ENCODE measurements around the gene PMAIP1. TPM values are rescaled to one million over a fixed set of nuclear protein-coding genes. Genes with fewer than 3 reads are reported as not detected.

PMAIP1 gene
- total RNA-seq, 2 donors from 2014 or later = 56.6 to 106 TPM

DNA sequence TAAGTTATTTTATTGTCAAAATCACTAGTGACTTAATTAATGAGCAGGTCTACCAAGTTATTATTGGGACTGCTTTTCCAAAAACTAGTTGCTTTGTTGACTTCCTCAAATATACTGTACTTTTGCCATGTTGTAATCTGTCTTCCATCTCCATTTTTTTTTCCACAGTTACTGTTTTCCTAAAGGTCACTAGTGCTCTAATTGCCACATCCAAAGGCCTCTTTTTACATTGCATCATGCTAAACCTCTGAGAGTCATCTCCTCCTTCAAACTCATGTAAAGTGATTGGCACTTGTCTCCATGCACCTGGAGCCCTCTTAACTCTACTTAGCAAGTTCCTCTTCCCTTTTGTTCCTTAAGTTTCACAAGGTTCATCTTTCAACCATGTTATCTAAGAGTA, 11.8 kb downstream of the PMAIP1 start:
- Histone ChIP-seq H3K4me3 (ENCODE audit: low read length) (no peak overlapping the region), H3K27me3 (ENCODE audit: control insufficient read depth, insufficient read depth, low read length, poor library complexity, severe bottlenecking) (no peaks in the 10 kb centered on the region), H3K36me3 (ENCODE audit: control insufficient read depth, insufficient read depth, low read length) (no peaks in the 10 kb centered on the region), H3K4me1 (ENCODE audit: control insufficient read depth, insufficient read depth, low read length) (peaks cover 2% of the 10 kb centered on the region), H3K9ac (ENCODE audit: extremely low read depth, low read length, poor library complexity, severe bottlenecking) (no peak overlapping the region), H3K27ac (ENCODE audit: low read depth, low read length) (no peak overlapping the region), H3K9me3 (ENCODE audit: control insufficient read depth, low read length) (no peaks in the 10 kb centered on the region)
- no peaks in the 10 kb centered on the region for H3K9me3 Mint-ChIP-seq
- TF ChIP-seq, protein P1, sequence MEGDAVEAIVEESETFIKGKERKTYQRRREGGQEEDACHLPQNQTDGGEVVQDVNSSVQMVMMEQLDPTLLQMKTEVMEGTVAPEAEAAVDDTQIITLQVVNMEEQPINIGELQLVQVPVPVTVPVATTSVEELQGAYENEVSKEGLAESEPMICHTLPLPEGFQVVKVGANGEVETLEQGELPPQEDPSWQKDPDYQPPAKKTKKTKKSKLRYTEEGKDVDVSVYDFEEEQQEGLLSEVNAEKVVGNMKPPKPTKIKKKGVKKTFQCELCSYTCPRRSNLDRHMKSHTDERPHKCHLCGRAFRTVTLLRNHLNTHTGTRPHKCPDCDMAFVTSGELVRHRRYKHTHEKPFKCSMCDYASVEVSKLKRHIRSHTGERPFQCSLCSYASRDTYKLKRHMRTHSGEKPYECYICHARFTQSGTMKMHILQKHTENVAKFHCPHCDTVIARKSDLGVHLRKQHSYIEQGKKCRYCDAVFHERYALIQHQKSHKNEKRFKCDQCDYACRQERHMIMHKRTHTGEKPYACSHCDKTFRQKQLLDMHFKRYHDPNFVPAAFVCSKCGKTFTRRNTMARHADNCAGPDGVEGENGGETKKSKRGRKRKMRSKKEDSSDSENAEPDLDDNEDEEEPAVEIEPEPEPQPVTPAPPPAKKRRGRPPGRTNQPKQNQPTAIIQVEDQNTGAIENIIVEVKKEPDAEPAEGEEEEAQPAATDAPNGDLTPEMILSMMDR (conservative IDR thresholded peaks at IDR 0.05) = no peak
- no peaks in the 10 kb centered on the region for H3K36me3 Mint-ChIP-seq (ENCODE audit: low read depth)
- H3K4me1 Mint-ChIP-seq = peaks cover 21% of the 10 kb centered on the region
- DNase-seq = no peak
- no peak overlapping the region for H3K4me3 Mint-ChIP-seq
- no peak overlapping the region for H3K27ac Mint-ChIP-seq
- no peaks in the 10 kb centered on the region for H3K27me3 Mint-ChIP-seq (ENCODE audit: insufficient read depth)

DNA sequence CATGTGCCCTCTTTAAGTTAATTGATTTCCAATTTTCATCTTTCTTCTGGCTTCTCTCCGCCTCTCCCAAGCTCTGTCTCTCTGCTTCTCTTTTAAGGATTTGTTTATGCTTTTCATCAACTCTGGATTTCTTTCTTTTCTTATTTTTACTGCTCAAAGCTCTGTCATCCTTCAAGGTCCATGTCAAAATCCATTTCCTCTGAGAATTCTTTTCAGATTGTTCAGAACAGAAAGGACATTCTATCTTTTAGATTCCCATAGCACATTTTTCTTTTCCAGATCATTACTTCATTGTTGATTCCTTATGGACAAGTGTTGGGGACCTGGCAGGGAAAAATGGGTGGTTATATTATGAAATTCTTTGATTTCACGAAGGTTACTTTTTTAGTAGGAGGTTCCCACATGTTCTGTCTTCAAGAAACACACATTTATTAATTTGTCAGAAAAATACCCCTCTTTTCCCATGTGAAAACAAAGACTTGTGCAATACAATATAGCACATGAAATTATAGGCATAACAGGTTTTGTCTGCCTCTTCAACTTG, 12.3 kb downstream of the PMAIP1 start:
- no peaks in the 10 kb centered on the region for H3K36me3 Mint-ChIP-seq (ENCODE audit: low read depth)
- DNase-seq = no peak
- Histone ChIP-seq H3K27ac (ENCODE audit: low read depth, low read length) (no peak overlapping the region), H3K9me3 (ENCODE audit: control insufficient read depth, low read length) (no peaks in the 10 kb centered on the region), H3K27me3 (ENCODE audit: control insufficient read depth, insufficient read depth, low read length, poor library complexity, severe bottlenecking) (no peaks in the 10 kb centered on the region), H3K36me3 (ENCODE audit: control insufficient read depth, insufficient read depth, low read length) (no peaks in the 10 kb centered on the region), H3K4me1 (ENCODE audit: control insufficient read depth, insufficient read depth, low read length) (peaks cover 2% of the 10 kb centered on the region), H3K4me3 (ENCODE audit: low read length) (no peak overlapping the region), H3K9ac (ENCODE audit: extremely low read depth, low read length, poor library complexity, severe bottlenecking) (no peak overlapping the region)
- H3K9me3 Mint-ChIP-seq = no peaks in the 10 kb centered on the region
- H3K27me3 Mint-ChIP-seq (ENCODE audit: insufficient read depth) = no peaks in the 10 kb centered on the region
- WGBS, 2 experiments (ENCODE audit: insufficient coverage in 1 of 2, insufficient read length in 1 of 2) = 95 to 100% methylated on average over 1 to 2 of the region's 2 CpGs
- no peak overlapping the region for H3K27ac Mint-ChIP-seq
- TF ChIP-seq, protein P1 (conservative IDR thresholded peaks at IDR 0.05) = no peak
- peaks cover 16% of the 10 kb centered on the region for H3K4me1 Mint-ChIP-seq
- H3K4me3 Mint-ChIP-seq = no peak overlapping the region

DNA sequence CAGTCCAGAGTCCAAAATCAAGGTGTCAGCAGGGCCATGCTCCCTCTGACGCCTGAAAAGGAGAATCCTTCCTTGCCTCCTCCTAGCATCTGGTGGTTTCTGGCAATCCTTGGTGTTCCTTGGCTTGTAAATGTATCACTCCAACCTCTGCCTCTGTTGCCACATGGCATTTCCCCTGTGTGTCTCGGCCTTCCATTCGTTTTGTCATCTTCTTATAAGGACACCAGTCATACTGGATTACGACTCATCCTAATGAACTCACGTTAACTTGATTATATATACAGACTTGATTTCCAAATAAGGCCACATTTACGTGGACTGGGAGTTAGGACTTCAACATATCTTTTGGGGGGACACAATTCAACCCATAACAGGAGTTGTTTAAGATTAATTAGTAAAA, 15.8 kb downstream of the PMAIP1 start:
- Histone ChIP-seq H3K27ac (ENCODE audit: low read depth, low read length) (no peak overlapping the region), H3K9ac (ENCODE audit: extremely low read depth, low read length, poor library complexity, severe bottlenecking) (no peak overlapping the region), H3K4me1 (ENCODE audit: control insufficient read depth, insufficient read depth, low read length) (no peaks in the 10 kb centered on the region), H3K4me3 (ENCODE audit: low read length) (no peak overlapping the region), H3K9me3 (ENCODE audit: control insufficient read depth, low read length) (no peaks in the 10 kb centered on the region), H3K36me3 (ENCODE audit: control insufficient read depth, insufficient read depth, low read length) (no peaks in the 10 kb centered on the region), H3K27me3 (ENCODE audit: control insufficient read depth, insufficient read depth, low read length, poor library complexity, severe bottlenecking) (no peaks in the 10 kb centered on the region)
- H3K4me3 Mint-ChIP-seq = no peak overlapping the region
- no peaks in the 10 kb centered on the region for H3K9me3 Mint-ChIP-seq
- H3K27ac Mint-ChIP-seq = no peak overlapping the region
- no peaks in the 10 kb centered on the region for H3K27me3 Mint-ChIP-seq (ENCODE audit: insufficient read depth)
- H3K4me1 Mint-ChIP-seq = peaks cover 18% of the 10 kb centered on the region
- H3K36me3 Mint-ChIP-seq (ENCODE audit: low read depth) = no peaks in the 10 kb centered on the region
- 95 to 97% methylated on average over 6 of the region's 6 CpGs for WGBS, 2 experiments (ENCODE audit: insufficient coverage in 1 of 2, insufficient read length in 1 of 2)
- no peak for DNase-seq
- TF ChIP-seq, protein P1 (conservative IDR thresholded peaks at IDR 0.05) = no peak

Data from endodermal cell (in vitro differentiated cells).